Testis (tissue), 2 donors: ENCODE measurements around the gene DCT.

Experiments used
- CTCF ChIP-seq, 3 experiments: fragments of 450-650 bp in 2 of 3; fragments of 200-600 bp in 1 of 3; sonication (generic) in 1 of 3; IDR thresholded peaks; one replicate each; pipeline ENCODE4 v1.5.1; 2016 to 2019; ENCODE audit warnings: antibody characterized with exemption in 3 of 3, mild to moderate bottlenecking in 2 of 3, moderate library complexity in 1 of 3
- POLR2A ChIP-seq: fragments of 450-650 bp; IDR thresholded peaks from one replicate; pipeline ENCODE4 v1.6.1; 2017; ENCODE audit warnings: antibody characterized with exemption, mild to moderate bottlenecking, moderate library complexity

DNA sequence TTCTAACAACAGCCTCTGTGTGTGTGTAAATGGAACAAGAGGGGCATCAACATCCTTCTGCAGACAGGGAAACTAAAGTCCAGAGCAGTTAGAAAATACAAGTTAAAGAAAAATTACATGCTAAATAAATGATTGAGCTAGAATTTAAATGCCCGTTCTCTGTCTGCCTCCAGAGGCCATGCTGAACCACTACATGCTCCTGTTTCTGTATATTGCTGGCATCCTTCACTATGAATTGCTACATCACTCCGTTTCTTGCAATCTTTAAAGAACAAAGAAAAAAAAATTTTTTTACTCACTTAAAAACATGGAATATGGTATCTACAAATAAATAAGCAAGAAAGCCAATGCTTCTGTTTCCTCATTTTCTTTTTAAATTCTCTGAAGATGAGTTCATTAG lies 47.9 kb downstream of the DCT start:
- TF ChIP-seq CTCF (IDR thresholded peaks at IDR 0.05), result no peak
- TF ChIP-seq POLR2A, result no peak
